HFFc6 (cell line): ENCODE data around the gene FOXC2. TPM values are rescaled to one million over a fixed set of nuclear protein-coding genes. Genes with fewer than 3 reads are reported as not detected.

Source experiments
- DNase-seq: peaks from one replicate; pipeline ENCODE4 v3.0.0-alpha.2; 2018
- H3K27ac Mint-ChIP-seq: 2 replicates; pipeline ENCODE4 v1.8.0; 2020; ENCODE audit warnings: mild to moderate bottlenecking, mixed read lengths
- H3K27me3 Mint-ChIP-seq: 2 replicates; pipeline ENCODE4 v1.8.0; 2021; ENCODE audit warnings: mild to moderate bottlenecking, moderate library complexity, mixed read lengths; ENCODE audit not compliant: insufficient read depth
- H3K36me3 Mint-ChIP-seq: 2 replicates; pipeline ENCODE4 v1.8.0; 2021; ENCODE audit warnings: low read depth, mixed read lengths
- H3K4me1 Mint-ChIP-seq: 2 replicates; pipeline ENCODE4 v1.8.0; 2020; ENCODE audit warnings: low read depth, mixed read lengths
- H3K4me3 Mint-ChIP-seq: 2 replicates; pipeline ENCODE4 v1.8.0; 2020; ENCODE audit warnings: mild to moderate bottlenecking, moderate library complexity, mixed read lengths
- H3K9me3 Mint-ChIP-seq: 2 replicates; pipeline ENCODE4 v1.8.0; 2020; ENCODE audit warnings: mild to moderate bottlenecking, mixed read lengths
- CTCF ChIP-seq: fragments of 200-600 bp; sonication (generic); IDR thresholded peaks from 2 replicates; pipeline ENCODE4 v1.5.0; 2021; ENCODE audit warnings: antibody characterized with exemption, mild to moderate bottlenecking
- total RNA-seq, 6 experiments: library from RNA; stranded (reverse); fragmentation: NEBNext Ultra II Directional; extraction: Animal tissue kit (Norgen Biotek cat#: 25700); gene quantifications; 2 replicates in 1 of 6; 3 replicates in 5 of 6; pipeline ENCODE4 v1.2.3, GENCODE V29; 2021

Gene FOXC2
- total RNA-seq, 6 experiments from 2014 or later = 6.3 to 8.4 (median 7.9) TPM

- no peak for DNase-seq
- H3K4me1 Mint-ChIP-seq = peaks cover 41% of the 10 kb centered on the region
- no peak for TF ChIP-seq CTCF
- no peak overlapping the region for H3K27ac Mint-ChIP-seq
- H3K4me3 Mint-ChIP-seq = no peak overlapping the region
- peaks cover 19% of the 10 kb centered on the region for H3K27me3 Mint-ChIP-seq
- H3K36me3 Mint-ChIP-seq = peaks cover 13% of the 10 kb centered on the region
- peaks cover 6% of the 10 kb centered on the region; the same call in 1 of the 2 replicates for H3K9me3 Mint-ChIP-seq
Observed at GRCh38 chr16:86558355-86559193, 8.1 kb upstream of the FOXC2 start.

- H3K9me3 Mint-ChIP-seq = no peaks in the 10 kb centered on the region
- H3K4me3 Mint-ChIP-seq = no peak overlapping the region
- H3K36me3 Mint-ChIP-seq = peaks cover 1% of the 10 kb centered on the region; the same call in 1 of the 2 replicates
- no peak for TF ChIP-seq CTCF
- H3K27ac Mint-ChIP-seq = no peak overlapping the region
- H3K27me3 Mint-ChIP-seq = peaks cover 20% of the 10 kb centered on the region
- DNase-seq = no peak
- peaks cover 44% of the 10 kb centered on the region for H3K4me1 Mint-ChIP-seq
Observed at GRCh38 chr16:86559802-86560305, 6.8 kb upstream of the FOXC2 start.

- Mint-ChIP-seq H3K4me3 (no peak overlapping the region), H3K9me3 (no peaks in the 10 kb centered on the region), H3K27ac (no peak overlapping the region), H3K36me3 (no peaks in the 10 kb centered on the region), H3K4me1 (peaks cover 38% of the 10 kb centered on the region), H3K27me3 (peaks cover 24% of the 10 kb centered on the region)
- DNase-seq = no peak
- TF ChIP-seq CTCF = no peak
Observed at GRCh38 chr16:86562356-86562755, 4.3 kb upstream of the FOXC2 start.

GRCh38 chr16:86563469-86564345, 2.9 kb upstream of the FOXC2 start:
- peak overlapping the region; percentile 72 for H3K27ac Mint-ChIP-seq
- peak; percentile 76 for DNase-seq
- H3K36me3 Mint-ChIP-seq = peaks cover under 1% of the 10 kb centered on the region
- H3K9me3 Mint-ChIP-seq = no peaks in the 10 kb centered on the region
- peaks cover 26% of the 10 kb centered on the region for H3K27me3 Mint-ChIP-seq
- TF ChIP-seq CTCF = peak; percentile 100
- H3K4me1 Mint-ChIP-seq = peaks cover 28% of the 10 kb centered on the region
- peak overlapping the region; percentile 90 for H3K4me3 Mint-ChIP-seq

GRCh38 chr16:86565181-86565631, 1.4 kb upstream of the FOXC2 start:
- peaks cover 14% of the 10 kb centered on the region for H3K36me3 Mint-ChIP-seq
- H3K4me1 Mint-ChIP-seq = peaks cover 31% of the 10 kb centered on the region
- no peaks in the 10 kb centered on the region for H3K9me3 Mint-ChIP-seq
- DNase-seq = no peak
- no peak for TF ChIP-seq CTCF
- H3K27me3 Mint-ChIP-seq = peaks cover 34% of the 10 kb centered on the region
- no peak overlapping the region for H3K27ac Mint-ChIP-seq
- H3K4me3 Mint-ChIP-seq = peak overlapping the region; percentile 47; the same call in 1 of the 2 replicates
